Right atrium auricular region (tissue), 2 donors: ENCODE data around the gene PRKCB. TPM values are rescaled to one million over a fixed set of nuclear protein-coding genes. Genes with fewer than 3 reads are reported as not detected.

Source experiments
- DNase-seq: peaks from one replicate; pipeline ENCODE4 v3.0.0-alpha.2; 2019; ENCODE audit warnings: low spot score
- H3K27ac ChIP-seq, 2 donors: fragments of 200-600 bp; sonication (generic); 1 replicate in 1 of 2; 2 replicates in 1 of 2; pipeline ENCODE4 v1.5.1; 2016 to 2019
- H3K27me3 ChIP-seq, 2 donors: fragments of 200-600 bp; sonication (generic); one replicate each; pipeline versions ENCODE4 v1.5.1 to v1.6.0; 2017 to 2019
- H3K36me3 ChIP-seq: fragments of 200-600 bp; sonication (generic); one replicate; pipeline ENCODE4 v1.5.1; 2016
- H3K4me1 ChIP-seq, 2 donors: fragments of 200-600 bp; sonication (generic); one replicate each; pipeline versions ENCODE4 v1.5.1 to v1.6.0; 2017 to 2019
- H3K4me3 ChIP-seq, 2 donors: fragments of 200-600 bp; sonication (generic); 1 replicate in 1 of 2; 2 replicates in 1 of 2; pipeline ENCODE4 v1.5.1; 2017 to 2019; ENCODE audit warnings: mild to moderate bottlenecking in 1 of 2, moderate library complexity in 1 of 2
- H3K9me3 ChIP-seq, 2 donors: fragments of 200-600 bp; sonication (generic); one replicate each; pipeline ENCODE4 v1.5.1; 2019
- total RNA-seq, 2 donors: library from RNA; depleted of rRNA; stranded (reverse); fragments of >200 nt; gene quantifications; one replicate each; pipeline ENCODE4 v1.1.0, GENCODE V29; 2016
- TF ChIP-seq, protein P1 (sequence below), 2 donors: fragments of 200-600 bp; sonication (generic); IDR thresholded peaks; one replicate each; pipeline ENCODE4 v1.5.1; 2019; ENCODE audit warnings: antibody characterized with exemption in 2 of 2

The PRKCB gene
- total RNA-seq, 2 donors from 2014 or later = 0.93 to 3.1 TPM

DNA sequence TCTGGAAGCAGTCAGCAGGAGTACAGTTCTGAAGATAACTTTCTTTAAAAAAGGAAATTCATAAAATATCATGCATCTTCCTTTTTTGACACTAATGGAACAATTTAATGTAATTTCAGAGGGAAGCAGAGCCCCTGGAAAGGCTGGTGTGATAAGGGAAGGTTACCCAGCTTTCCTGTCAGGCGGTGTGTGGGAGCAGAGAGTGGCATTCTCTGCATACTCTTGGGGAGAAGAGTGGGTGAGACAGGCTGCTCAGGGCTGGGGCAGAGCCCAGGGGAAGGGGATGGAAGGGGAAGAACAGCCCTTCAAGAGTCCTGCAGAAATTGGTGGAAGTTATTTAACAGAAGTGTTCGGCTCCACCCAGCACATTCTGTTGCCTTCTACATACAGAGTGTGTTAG is 84.7 kb downstream of the PRKCB start:
- TF ChIP-seq, protein P1, sequence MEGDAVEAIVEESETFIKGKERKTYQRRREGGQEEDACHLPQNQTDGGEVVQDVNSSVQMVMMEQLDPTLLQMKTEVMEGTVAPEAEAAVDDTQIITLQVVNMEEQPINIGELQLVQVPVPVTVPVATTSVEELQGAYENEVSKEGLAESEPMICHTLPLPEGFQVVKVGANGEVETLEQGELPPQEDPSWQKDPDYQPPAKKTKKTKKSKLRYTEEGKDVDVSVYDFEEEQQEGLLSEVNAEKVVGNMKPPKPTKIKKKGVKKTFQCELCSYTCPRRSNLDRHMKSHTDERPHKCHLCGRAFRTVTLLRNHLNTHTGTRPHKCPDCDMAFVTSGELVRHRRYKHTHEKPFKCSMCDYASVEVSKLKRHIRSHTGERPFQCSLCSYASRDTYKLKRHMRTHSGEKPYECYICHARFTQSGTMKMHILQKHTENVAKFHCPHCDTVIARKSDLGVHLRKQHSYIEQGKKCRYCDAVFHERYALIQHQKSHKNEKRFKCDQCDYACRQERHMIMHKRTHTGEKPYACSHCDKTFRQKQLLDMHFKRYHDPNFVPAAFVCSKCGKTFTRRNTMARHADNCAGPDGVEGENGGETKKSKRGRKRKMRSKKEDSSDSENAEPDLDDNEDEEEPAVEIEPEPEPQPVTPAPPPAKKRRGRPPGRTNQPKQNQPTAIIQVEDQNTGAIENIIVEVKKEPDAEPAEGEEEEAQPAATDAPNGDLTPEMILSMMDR (IDR thresholded peaks at IDR 0.05) = no peak
- DNase-seq = no peak
- H3K9me3 ChIP-seq = no peaks in the 10 kb centered on the region

DNA sequence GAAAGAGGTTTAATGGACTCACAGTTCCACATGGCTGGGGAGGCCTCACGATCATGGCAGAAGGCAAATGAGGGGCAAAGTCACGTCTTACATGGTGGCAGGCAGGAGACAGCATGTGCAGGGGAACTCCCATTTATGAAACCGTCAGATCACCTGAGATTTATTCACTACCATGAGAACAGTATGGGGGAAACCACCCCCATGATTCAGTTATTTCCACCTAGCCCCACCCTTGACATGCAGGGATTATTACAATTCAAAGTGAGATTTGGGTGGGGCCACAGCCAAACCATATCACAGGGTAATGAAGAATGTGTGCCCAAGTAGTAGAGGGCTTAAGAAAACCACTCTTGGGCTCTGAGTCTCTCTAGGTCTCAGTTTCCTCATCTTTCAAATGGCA is 85.1 kb downstream of the PRKCB start:
- Histone ChIP-seq H3K27me3 (no peaks in the 10 kb centered on the region), H3K4me3 (no peak overlapping the region), H3K36me3 (no peaks in the 10 kb centered on the region), H3K27ac (no peak overlapping the region), H3K4me1 (no peaks in the 10 kb centered on the region), H3K9me3 (no peaks in the 10 kb centered on the region)
- DNase-seq = no peak
- TF ChIP-seq, protein P1 (IDR thresholded peaks at IDR 0.05) = no peak

More for the DNA sequence above, 84.7 kb downstream of the PRKCB start:
- Histone ChIP-seq H3K27me3 (no peaks in the 10 kb centered on the region), H3K36me3 (no peaks in the 10 kb centered on the region), H3K4me1 (no peaks in the 10 kb centered on the region), H3K27ac (no peak overlapping the region), H3K4me3 (no peak overlapping the region)

DNA sequence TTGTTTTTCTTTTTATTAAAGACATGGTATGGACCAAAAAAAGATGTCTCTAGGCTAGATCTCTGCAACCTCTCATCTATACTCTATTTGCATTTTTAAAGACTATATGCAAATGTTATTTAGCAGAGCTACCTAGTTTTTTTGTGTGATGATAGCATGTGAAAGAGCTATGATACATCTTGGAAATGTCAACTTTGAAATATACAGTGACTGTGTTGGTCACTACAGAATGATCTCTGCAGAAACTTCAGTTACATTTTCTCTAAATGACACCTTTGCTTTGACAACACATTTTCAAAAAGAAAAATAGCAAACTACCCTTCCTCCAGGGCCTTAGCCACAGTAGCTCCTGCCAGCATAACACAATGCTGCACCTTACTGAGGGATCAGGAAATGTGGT is 86.6 kb downstream of the PRKCB start:
- Histone ChIP-seq H3K36me3 (no peaks in the 10 kb centered on the region), H3K9me3 (no peaks in the 10 kb centered on the region), H3K27ac (no peak overlapping the region), H3K27me3 (no peaks in the 10 kb centered on the region), H3K4me3 (no peak overlapping the region), H3K4me1 (no peaks in the 10 kb centered on the region)
- no peak for DNase-seq
- TF ChIP-seq, protein P1 (IDR thresholded peaks at IDR 0.05) = no peak

DNA sequence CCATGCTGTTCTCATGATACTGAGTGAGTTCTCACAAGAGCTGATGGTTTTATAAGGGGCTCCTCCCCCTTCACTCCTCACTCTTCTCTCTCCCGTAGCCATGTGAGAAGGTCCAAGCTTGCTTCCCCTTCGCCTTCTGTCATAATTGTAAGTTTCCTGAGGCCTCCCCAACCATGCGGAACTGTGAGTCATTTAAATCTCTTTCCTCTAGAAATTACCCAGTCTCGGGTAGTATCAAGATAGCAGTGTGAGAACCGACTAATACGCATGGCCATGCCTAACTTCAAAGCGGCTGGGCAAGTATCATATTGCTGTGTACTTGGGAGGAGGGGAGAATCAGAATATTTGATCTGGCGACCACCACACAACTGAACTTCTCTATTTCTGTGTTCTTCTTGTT is 88.3 kb downstream of the PRKCB start:
- Histone ChIP-seq H3K4me3 (no peak overlapping the region), H3K27ac (no peak overlapping the region), H3K4me1 (no peaks in the 10 kb centered on the region), H3K36me3 (no peaks in the 10 kb centered on the region), H3K27me3 (no peaks in the 10 kb centered on the region), H3K9me3 (no peaks in the 10 kb centered on the region)
- TF ChIP-seq, protein P1 (IDR thresholded peaks at IDR 0.05) = no peak
- DNase-seq = no peak

DNA sequence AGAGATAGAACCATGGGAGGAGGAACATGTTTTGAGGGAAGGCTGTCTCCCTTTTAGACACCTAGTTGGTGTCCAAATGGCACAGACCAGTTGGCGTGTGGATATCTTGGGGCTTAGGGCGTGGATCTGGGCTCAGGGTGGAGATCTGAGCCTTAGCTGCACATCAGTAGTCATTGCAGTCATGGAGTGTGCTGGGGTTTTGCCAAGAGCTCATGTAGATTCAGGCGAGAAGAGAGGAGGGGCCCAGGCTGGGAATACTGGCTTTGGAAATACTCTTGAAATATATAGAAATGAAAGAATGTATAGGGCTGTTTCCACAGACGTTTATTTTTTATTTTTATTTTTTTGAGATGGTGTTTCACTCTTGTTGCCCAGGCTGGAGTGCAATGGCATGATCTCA is 92.0 kb downstream of the PRKCB start:
- TF ChIP-seq, protein P1 (IDR thresholded peaks at IDR 0.05) = no peak
- Histone ChIP-seq H3K4me1 (no peaks in the 10 kb centered on the region), H3K4me3 (no peak overlapping the region), H3K36me3 (no peaks in the 10 kb centered on the region), H3K27ac (no peak overlapping the region), H3K27me3 (no peaks in the 10 kb centered on the region), H3K9me3 (no peaks in the 10 kb centered on the region)
- no peak for DNase-seq

DNA sequence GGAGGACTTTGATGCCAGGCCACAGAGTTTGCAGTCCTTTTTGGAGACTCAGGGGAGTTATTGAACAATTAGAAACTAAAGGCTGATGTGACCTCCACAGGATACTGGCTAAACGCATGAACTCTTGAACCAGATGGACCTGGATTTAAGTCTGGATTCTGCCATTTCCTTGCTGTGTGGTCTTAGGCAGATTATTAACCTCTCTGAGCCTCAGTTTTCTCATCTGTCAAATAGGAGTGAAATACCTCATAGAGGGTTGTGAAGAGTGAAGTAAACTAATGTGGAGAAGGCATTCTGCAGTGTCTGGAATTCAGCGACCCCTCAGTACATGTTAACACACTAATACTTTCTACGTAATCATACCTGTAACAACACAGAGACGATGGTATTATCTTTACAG is 93.5 kb downstream of the PRKCB start:
- Histone ChIP-seq H3K4me3 (no peak overlapping the region), H3K27ac (no peak overlapping the region), H3K4me1 (no peaks in the 10 kb centered on the region), H3K36me3 (no peaks in the 10 kb centered on the region), H3K9me3 (no peaks in the 10 kb centered on the region), H3K27me3 (no peaks in the 10 kb centered on the region)
- TF ChIP-seq, protein P1 (IDR thresholded peaks at IDR 0.05) = no peak
- no peak for DNase-seq
